ENCODE data around the gene LRRC36.

- peak in 1 of 5 experiments; percentile 7 for TF ChIP-seq CTCF (IDR thresholded peaks at IDR 0.05 in 4 of 5, conservative IDR thresholded peaks at IDR 0.05 in 1 of 5)
- TF ChIP-seq POLR2A (IDR thresholded peaks at IDR 0.05): no peak
Observed at GRCh38 chr16:67278773-67279295, 47.8 kb upstream of the LRRC36 start.
